Neuron (in vitro differentiated cells): ENCODE data around the gene NEMP2.

Experiments used
- H2AFZ ChIP-seq: one replicate; pipeline ENCODE4 v1.6.1; 2013; ENCODE audit warnings: low read depth, mild to moderate bottlenecking, inconsistent platforms, low read length, moderate library complexity
- H3K27me3 ChIP-seq: one replicate; pipeline ENCODE4 v1.6.1; 2013; ENCODE audit warnings: low read length; ENCODE audit not compliant: insufficient read depth
- H3K36me3 ChIP-seq: one replicate; pipeline ENCODE4 v1.6.1; 2013; ENCODE audit warnings: low read length; ENCODE audit not compliant: insufficient read depth
- H3K4me1 ChIP-seq: one replicate; pipeline ENCODE4 v1.6.1; 2013; ENCODE audit warnings: low read length; ENCODE audit not compliant: insufficient read depth
- H3K4me3 ChIP-seq: 2 replicates; pipeline ENCODE4 v1.5.1; 2013; ENCODE audit warnings: mild to moderate bottlenecking, low read length, moderate library complexity
- H3K9me3 ChIP-seq: one replicate; pipeline ENCODE4 v1.6.1; 2013; ENCODE audit warnings: low read length

Gene NEMP2

GRCh38 chr2:190534310-190535120, at the start of gene NEMP2:
TSS of gene NEMP2 (minus strand) at chr2:190534722. CDS start at chr2:190534655, 67 bp downstream.
- H2AFZ ChIP-seq = peak within 1 kb of the TSS; percentile 92
- no peaks in the 10 kb centered on the region for H3K9me3 ChIP-seq
- H3K4me3 ChIP-seq = peak within 1 kb of the TSS; percentile 52
- no peaks in the 10 kb centered on the region for H3K36me3 ChIP-seq
- H3K4me1 ChIP-seq = peaks cover 7% of the 10 kb centered on the region
- no peaks in the 10 kb centered on the region for H3K27me3 ChIP-seq

- Histone ChIP-seq H3K27me3 (no peaks in the 10 kb centered on the region), H3K4me1 (peaks cover 4% of the 10 kb centered on the region), H3K36me3 (no peaks in the 10 kb centered on the region)
Measured at GRCh38 chr2:190583507-190584337, 49.2 kb upstream of the NEMP2 start.

GRCh38 chr2:190582736-190583506, 48.4 kb upstream of the NEMP2 start:
- Histone ChIP-seq H3K27me3 (no peaks in the 10 kb centered on the region), H3K4me1 (peaks cover 7% of the 10 kb centered on the region), H2AFZ (no peak overlapping the region), H3K4me3 (no peak overlapping the region), H3K36me3 (no peaks in the 10 kb centered on the region), H3K9me3 (no peaks in the 10 kb centered on the region)

More at GRCh38 chr2:190583507-190584337, 49.2 kb upstream of the NEMP2 start:
- Histone ChIP-seq H2AFZ (no peak overlapping the region), H3K4me3 (no peak overlapping the region), H3K9me3 (no peaks in the 10 kb centered on the region)

- Histone ChIP-seq H3K4me1 (peaks cover 7% of the 10 kb centered on the region), H3K9me3 (no peaks in the 10 kb centered on the region), H3K4me3 (no peak overlapping the region), H3K36me3 (no peaks in the 10 kb centered on the region), H2AFZ (no peak overlapping the region), H3K27me3 (no peaks in the 10 kb centered on the region)
Measured at GRCh38 chr2:190582019-190582418, 47.5 kb upstream of the NEMP2 start.

GRCh38 chr2:190579915-190580846, 45.7 kb upstream of the NEMP2 start:
- Histone ChIP-seq H2AFZ (no peak overlapping the region), H3K9me3 (no peaks in the 10 kb centered on the region), H3K4me3 (no peak overlapping the region), H3K27me3 (no peaks in the 10 kb centered on the region), H3K36me3 (no peaks in the 10 kb centered on the region), H3K4me1 (peaks cover 7% of the 10 kb centered on the region)

GRCh38 chr2:190579058-190579410, 44.5 kb upstream of the NEMP2 start:
- Histone ChIP-seq H3K4me3 (no peak overlapping the region), H3K4me1 (peaks cover 7% of the 10 kb centered on the region), H3K9me3 (no peaks in the 10 kb centered on the region), H3K27me3 (no peaks in the 10 kb centered on the region), H2AFZ (no peak overlapping the region), H3K36me3 (no peaks in the 10 kb centered on the region)

GRCh38 chr2:190578158-190579057, 43.9 kb upstream of the NEMP2 start:
- Histone ChIP-seq H3K27me3 (no peaks in the 10 kb centered on the region), H3K4me1 (peaks cover 7% of the 10 kb centered on the region), H3K4me3 (no peak overlapping the region), H3K9me3 (no peaks in the 10 kb centered on the region), H2AFZ (no peak overlapping the region), H3K36me3 (no peaks in the 10 kb centered on the region)

- H3K9me3 ChIP-seq = no peaks in the 10 kb centered on the region
- H3K4me3 ChIP-seq = no peak overlapping the region
- peaks cover 7% of the 10 kb centered on the region for H3K4me1 ChIP-seq
- H3K27me3 ChIP-seq = no peaks in the 10 kb centered on the region
- no peaks in the 10 kb centered on the region for H3K36me3 ChIP-seq
- no peak overlapping the region for H2AFZ ChIP-seq
Measured at GRCh38 chr2:190576573-190576972, 42.1 kb upstream of the NEMP2 start.

GRCh38 chr2:190575263-190575662, 40.7 kb upstream of the NEMP2 start:
- Histone ChIP-seq H3K4me3 (no peak overlapping the region), H2AFZ (no peak overlapping the region), H3K36me3 (no peaks in the 10 kb centered on the region), H3K4me1 (peaks cover 7% of the 10 kb centered on the region), H3K9me3 (no peaks in the 10 kb centered on the region), H3K27me3 (no peaks in the 10 kb centered on the region)

- no peak overlapping the region for H2AFZ ChIP-seq
- no peaks in the 10 kb centered on the region for H3K27me3 ChIP-seq
- no peak overlapping the region for H3K4me3 ChIP-seq
- no peaks in the 10 kb centered on the region for H3K36me3 ChIP-seq
- peaks cover 7% of the 10 kb centered on the region for H3K4me1 ChIP-seq
- no peaks in the 10 kb centered on the region for H3K9me3 ChIP-seq
Measured at GRCh38 chr2:190574169-190574568, 39.6 kb upstream of the NEMP2 start.

GRCh38 chr2:190572246-190572645, 37.7 kb upstream of the NEMP2 start:
- Histone ChIP-seq H2AFZ (no peak overlapping the region), H3K4me3 (no peak overlapping the region), H3K9me3 (no peaks in the 10 kb centered on the region), H3K27me3 (no peaks in the 10 kb centered on the region), H3K4me1 (no peaks in the 10 kb centered on the region), H3K36me3 (no peaks in the 10 kb centered on the region)
